ENCODE results near the gene ADAM19.

Gene ADAM19

DNA sequence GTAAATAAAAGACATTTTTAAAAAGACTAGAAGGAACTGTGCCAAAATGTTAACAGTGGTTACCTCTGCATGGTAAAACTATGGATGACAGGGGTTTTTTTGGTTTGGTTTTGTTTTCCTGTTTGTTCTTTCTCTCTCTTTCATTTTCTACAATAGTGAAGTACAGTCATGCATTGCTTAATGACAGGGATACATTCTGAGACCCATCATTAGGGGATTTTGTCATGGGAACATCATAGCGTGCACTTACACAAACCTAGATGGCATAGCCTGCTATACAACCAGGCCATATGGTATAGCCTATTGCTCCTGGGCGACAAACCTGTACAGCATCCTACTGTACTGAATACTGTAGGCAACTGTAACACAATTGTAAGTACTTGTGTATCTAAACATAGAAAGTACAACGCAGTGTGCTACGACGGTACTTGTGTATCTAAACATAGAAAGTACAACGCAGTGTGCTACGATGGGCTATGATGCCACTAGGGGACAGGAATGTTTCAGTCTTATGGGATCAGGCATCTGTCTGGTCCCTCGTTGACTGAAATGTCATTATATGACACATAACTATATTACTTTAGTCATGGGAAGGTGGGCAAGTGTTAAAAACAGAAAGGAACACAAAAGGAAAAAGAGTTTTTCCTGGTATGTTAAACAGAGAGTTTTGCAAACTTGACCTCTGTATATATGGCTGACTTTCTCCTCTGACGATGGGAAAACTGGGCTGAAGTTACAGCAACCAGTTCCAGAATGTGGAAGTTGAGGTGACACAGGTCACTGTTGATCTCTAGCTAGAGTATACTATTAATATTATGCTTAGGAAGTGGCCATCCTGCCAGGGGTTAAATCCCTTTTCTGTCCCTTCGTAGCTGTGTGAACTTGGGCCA lies 7.4 kb upstream of the ADAM19 start:
- in situ Hi-C loops (cut with MboI; ENCODE audit: low sequenced_read_pairs), result no loop called here
- no peak overlapping the region for H3K4me3 ChIP-seq
- H3K27me3 ChIP-seq (ENCODE audit: low read depth), result no peaks in the 10 kb centered on the region
- no peaks in the 10 kb centered on the region for H3K36me3 ChIP-seq (replicated peaks)
- no peak for DNase-seq (ENCODE audit: low spot score in 2 of 2)
- no peaks in the 10 kb centered on the region for H3K9me3 ChIP-seq
- H3K4me1 ChIP-seq, result no peaks in the 10 kb centered on the region

DNA sequence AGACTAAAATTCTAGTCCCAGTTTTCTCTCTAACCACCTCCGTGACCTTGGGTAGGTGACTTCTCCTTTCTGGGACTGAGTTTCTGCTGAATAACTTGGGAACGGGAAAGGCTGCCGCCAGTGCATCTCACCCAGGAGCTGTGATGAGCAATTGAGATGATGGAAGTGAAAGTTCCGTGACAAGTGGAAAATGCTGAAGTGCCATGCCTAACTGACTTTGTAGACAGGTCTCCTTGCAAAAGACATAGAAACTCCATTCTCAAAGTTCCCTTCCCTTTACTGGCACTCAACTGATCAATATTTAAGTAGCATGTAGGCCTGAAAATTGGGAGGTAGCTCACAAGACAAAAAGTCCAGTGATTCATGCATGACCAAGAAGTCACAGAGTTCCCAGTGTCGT lies 6.3 kb upstream of the ADAM19 start:
- H3K27me3 ChIP-seq (ENCODE audit: low read depth), result no peaks in the 10 kb centered on the region
- H3K4me1 ChIP-seq, result no peaks in the 10 kb centered on the region
- H3K9me3 ChIP-seq, result no peaks in the 10 kb centered on the region
- H3K36me3 ChIP-seq (replicated peaks), result no peaks in the 10 kb centered on the region
- H3K4me3 ChIP-seq, result no peak overlapping the region
- in situ Hi-C loops (cut with MboI; ENCODE audit: low sequenced_read_pairs), result no loop called here
- DNase-seq (ENCODE audit: low spot score in 2 of 2), result no peak

DNA sequence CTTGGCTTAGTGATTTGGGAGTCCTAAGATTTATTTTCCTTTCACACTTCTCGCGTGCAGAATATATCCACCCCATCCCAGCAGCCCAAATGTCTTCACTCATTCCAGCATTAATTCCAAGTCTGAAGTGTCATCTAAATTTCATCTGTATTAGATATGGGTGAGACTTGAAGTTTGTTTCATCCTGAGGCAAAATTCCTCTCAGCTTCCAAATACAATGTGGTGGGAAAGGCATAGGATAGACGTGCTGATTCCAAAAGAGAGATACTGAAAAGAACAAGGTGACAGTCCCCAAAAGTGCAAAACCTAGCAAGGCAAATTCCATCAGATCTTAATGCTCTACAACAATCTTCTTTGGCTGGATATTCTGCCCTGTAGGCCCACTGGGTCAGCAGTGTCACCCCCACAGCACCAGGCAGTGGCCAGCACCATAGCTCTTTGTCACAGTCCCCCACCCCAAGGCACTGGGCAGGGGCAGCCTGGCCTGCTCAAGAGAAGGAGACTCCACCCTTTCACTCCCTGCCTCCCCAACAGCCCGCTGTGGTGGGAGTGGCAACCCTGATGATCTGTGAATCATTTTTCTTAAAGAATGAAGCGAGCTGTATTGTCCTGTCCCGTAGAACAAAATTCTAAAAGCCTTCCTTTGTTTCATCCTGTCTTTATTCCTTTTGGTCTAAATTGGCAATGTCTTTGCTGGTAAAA lies 2.7 kb upstream of the ADAM19 start:
- Histone ChIP-seq H3K27me3 (ENCODE audit: low read depth) (no peaks in the 10 kb centered on the region), H3K4me1 (no peaks in the 10 kb centered on the region), H3K36me3 (replicated peaks) (no peaks in the 10 kb centered on the region), H3K4me3 (no peak overlapping the region), H3K9me3 (no peaks in the 10 kb centered on the region)
- DNase-seq (ENCODE audit: low spot score in 2 of 2), result no peak
- in situ Hi-C loops (cut with MboI; ENCODE audit: low sequenced_read_pairs), result no loop called here

DNA sequence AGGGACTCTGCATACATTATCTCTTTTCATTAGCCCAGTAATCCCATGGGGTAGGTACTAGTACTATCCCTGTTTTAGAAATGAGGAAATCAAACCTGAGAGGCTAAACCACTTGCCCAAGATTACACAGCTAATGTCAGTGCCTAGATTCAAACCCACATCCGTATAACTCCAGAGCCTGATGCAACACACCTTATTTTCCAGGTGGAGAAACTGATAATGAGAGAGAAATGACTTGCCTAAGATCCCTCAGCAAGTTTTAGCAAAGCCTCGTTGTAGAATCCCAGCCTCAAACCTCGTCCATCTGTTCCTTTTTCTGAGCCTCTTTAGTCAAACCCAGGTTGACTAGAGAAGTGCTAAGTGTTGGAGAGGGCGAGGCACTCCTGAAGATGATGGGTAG lies 1.1 kb upstream of the ADAM19 start:
- H3K4me1 ChIP-seq, result no peaks in the 10 kb centered on the region
- no peaks in the 10 kb centered on the region for H3K9me3 ChIP-seq
- no peaks in the 10 kb centered on the region for H3K36me3 ChIP-seq (replicated peaks)
- no peak overlapping the region for H3K4me3 ChIP-seq
- no peak for DNase-seq (ENCODE audit: low spot score in 2 of 2)
- H3K27me3 ChIP-seq (ENCODE audit: low read depth), result no peaks in the 10 kb centered on the region
- in situ Hi-C loops (cut with MboI; ENCODE audit: low sequenced_read_pairs), result no loop called here

DNA sequence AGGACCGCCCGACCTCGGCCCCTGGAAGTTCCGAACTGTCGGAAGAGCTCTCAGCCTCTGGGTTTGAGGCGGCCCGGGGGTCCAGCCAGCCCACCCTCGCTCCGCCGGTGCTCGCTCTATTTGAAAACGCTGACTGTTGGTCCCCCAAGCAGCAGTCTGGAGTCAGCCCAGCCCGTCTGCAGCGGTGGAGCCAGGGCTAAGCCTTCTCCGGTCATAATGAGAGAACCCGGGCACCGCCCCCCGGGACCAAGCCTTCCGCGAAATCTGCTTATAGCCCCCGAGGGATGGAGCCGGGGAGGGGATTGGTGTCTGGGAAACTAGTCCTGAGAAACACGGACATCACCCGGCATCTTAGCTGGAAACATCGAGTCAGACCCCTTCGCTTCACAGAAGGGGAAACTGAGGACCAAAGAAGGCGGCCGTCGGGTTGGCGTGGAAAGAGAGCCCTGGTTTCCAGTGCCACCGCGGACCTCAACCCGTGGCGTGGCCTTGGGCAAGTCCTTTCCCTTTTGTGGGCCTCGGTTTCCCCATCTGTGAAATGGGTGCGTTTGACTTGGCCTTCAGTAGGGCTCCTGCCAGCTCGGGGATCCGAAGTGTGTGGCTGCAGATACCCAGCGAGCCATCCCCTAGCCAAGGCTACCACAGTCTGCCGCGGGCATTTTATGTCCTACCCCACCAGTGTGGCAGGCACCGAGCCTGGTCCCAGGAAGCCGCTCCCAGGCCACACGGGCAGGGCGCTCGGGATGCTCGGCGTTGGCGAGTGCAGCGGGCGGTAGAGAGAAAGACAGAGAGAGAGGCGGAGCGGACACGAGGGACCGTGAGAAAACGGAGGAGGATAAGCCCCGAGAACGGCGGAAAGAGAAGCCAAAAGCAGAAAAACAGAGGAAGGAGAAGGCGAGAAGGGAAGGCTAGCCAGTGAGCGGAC lies 857 bp downstream of the ADAM19 start:
- Histone ChIP-seq H3K27me3 (ENCODE audit: low read depth) (no peaks in the 10 kb centered on the region), H3K9me3 (no peaks in the 10 kb centered on the region), H3K36me3 (replicated peaks) (no peaks in the 10 kb centered on the region), H3K4me3 (peak overlapping the region; percentile 47), H3K4me1 (no peaks in the 10 kb centered on the region)
- in situ Hi-C loops (cut with MboI; ENCODE audit: low sequenced_read_pairs), result no loop called here
- peak in 1 of 2 experiments; percentile 47 for DNase-seq (ENCODE audit: low spot score in 2 of 2)

DNA sequence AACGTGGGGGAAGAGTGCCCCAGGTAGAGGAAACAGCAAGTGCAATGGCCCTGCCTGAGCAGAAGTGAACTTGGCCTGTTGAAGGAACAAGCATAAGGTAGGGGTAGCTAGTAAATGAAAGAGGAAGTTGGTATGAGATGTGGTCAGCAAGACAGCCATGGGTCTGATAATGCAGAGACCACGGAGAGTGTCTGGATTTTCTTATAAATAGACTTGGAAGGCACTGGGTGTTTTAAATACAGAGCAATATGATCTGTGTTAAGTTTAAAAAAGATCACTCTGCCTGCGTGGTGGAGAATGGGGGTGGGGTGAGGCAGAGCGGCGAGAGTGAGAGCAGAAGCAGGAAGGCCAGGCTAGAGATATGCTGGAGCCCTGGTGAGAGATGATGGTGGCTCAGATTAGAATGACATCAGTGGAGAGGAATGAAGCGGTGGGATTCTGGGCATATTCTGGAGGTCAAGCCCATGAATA lies 4.2 kb downstream of the ADAM19 start:
- no peaks in the 10 kb centered on the region for H3K9me3 ChIP-seq
- in situ Hi-C loops (cut with MboI; ENCODE audit: low sequenced_read_pairs), result no loop called here
- no peak overlapping the region for H3K4me3 ChIP-seq
- H3K36me3 ChIP-seq (replicated peaks), result no peaks in the 10 kb centered on the region
- no peak for DNase-seq (ENCODE audit: low spot score in 2 of 2)
- no peaks in the 10 kb centered on the region for H3K4me1 ChIP-seq
- H3K27me3 ChIP-seq (ENCODE audit: low read depth), result no peaks in the 10 kb centered on the region

DNA sequence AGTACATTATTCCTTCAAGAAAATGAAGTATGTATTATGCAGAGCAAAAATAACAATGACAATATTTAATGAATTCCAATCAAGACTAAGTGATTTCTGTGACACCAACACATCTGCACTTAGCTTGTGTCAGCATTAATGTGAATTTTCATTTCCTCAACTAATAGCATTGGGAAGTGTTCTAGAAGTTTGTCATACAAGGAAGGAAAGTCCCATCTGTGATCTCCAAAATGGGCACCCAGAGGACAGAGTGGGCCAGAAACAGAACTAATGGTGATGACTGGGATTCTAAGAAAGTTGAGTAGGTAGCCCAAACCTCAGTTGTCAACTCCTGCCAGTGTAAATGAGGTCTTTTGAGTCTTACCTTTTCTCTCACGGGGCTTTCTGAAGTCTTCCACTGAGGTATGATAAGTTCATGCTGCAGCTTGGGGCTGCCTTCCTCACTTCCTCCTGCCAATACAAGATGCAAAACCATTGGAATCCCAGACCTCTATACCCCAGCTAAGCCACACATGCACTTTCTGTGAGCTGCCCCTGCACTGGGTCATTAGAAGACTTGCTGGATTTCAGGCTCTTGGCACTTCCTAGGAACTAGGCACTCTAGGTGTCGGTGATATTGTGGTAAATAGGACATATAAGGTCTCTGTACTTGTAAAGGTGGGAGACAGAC lies 4.9 kb downstream of the ADAM19 start:
- in situ Hi-C loops (cut with MboI; ENCODE audit: low sequenced_read_pairs), result no loop called here
- no peak overlapping the region for H3K4me3 ChIP-seq
- H3K4me1 ChIP-seq, result no peaks in the 10 kb centered on the region
- DNase-seq (ENCODE audit: low spot score in 2 of 2), result no peak
- H3K9me3 ChIP-seq, result no peaks in the 10 kb centered on the region
- no peaks in the 10 kb centered on the region for H3K36me3 ChIP-seq (replicated peaks)
- no peaks in the 10 kb centered on the region for H3K27me3 ChIP-seq (ENCODE audit: low read depth)

DNA sequence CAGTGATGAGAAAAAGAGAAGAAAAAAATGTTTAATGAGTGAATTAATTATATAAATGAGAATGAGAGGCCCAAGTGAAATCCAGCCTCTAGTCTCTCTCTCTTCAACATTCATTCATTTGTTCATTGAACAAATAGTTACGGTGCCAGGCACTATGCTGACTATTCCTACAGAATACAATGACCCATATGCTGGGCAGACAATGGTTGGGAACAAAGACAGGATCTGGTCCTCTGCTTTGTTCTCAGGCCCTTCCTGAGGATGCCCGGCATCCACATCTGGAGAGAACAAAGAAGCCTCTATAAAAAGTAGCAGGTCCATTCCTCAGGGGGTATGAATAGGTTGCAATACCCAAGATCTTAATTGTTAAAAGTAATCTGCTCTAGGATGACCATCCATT lies 6.9 kb downstream of the ADAM19 start:
- no peaks in the 10 kb centered on the region for H3K36me3 ChIP-seq (replicated peaks)
- in situ Hi-C loops (cut with MboI; ENCODE audit: low sequenced_read_pairs), result no loop called here
- no peaks in the 10 kb centered on the region for H3K4me1 ChIP-seq
- no peaks in the 10 kb centered on the region for H3K9me3 ChIP-seq
- no peak for DNase-seq (ENCODE audit: low spot score in 2 of 2)
- no peak overlapping the region for H3K4me3 ChIP-seq
- no peaks in the 10 kb centered on the region for H3K27me3 ChIP-seq (ENCODE audit: low read depth)

DNA sequence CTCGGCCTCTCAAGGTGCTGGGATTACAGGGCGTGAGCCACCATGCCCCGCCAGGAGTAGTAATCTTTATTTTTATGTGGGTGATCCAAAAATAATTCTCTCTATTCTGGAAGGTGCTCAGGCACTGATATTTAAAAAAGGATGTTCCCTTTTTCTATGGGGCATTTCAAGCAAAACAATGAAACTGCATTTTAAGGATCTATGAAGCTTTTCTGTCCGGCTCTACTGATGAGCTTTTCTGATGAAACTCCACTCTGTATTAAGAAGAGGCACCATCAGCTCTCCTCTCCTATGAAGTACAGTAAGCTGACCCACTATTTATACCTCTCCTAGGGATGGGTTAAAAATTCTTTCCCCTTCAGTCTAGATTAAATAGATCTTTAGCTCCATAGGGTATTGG lies 7.4 kb downstream of the ADAM19 start:
- Histone ChIP-seq H3K36me3 (replicated peaks) (no peaks in the 10 kb centered on the region), H3K4me1 (no peaks in the 10 kb centered on the region), H3K27me3 (ENCODE audit: low read depth) (no peaks in the 10 kb centered on the region), H3K9me3 (no peaks in the 10 kb centered on the region), H3K4me3 (no peak overlapping the region)
- DNase-seq (ENCODE audit: low spot score in 2 of 2), result no peak
- in situ Hi-C loops (cut with MboI; ENCODE audit: low sequenced_read_pairs), result no loop called here

DNA sequence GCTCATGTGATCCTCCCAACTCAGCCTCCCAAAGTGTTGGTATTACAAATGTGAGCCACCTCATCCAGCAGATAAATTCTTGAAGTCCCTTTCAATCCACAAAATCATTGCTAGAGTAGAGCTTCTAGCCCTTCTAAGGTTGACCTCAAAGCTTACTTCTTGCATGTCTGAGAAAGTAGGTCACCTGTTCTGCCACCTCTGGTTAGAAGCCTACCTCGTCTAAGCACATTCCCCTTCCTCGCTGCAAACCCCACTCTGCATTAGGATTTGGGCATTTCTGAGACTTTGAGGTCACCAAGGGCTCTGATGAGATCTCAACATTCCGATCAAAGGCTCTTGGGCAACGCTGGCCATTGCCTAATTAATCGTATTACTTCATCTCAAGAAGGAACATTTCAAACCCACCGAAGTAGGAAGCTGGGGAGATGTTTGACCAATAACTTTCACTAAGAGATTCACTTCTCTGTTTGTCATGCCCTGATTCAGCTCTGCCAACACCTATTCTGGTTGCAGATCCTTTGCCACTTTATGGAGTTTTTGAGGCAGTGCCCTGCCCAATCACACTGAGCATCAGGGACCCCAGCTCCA lies 8.6 kb downstream of the ADAM19 start:
- no peak for DNase-seq (ENCODE audit: low spot score in 2 of 2)
- Histone ChIP-seq H3K36me3 (replicated peaks) (no peaks in the 10 kb centered on the region), H3K27me3 (ENCODE audit: low read depth) (no peaks in the 10 kb centered on the region), H3K9me3 (no peaks in the 10 kb centered on the region), H3K4me3 (no peak overlapping the region), H3K4me1 (no peaks in the 10 kb centered on the region)
- in situ Hi-C loops (cut with MboI; ENCODE audit: low sequenced_read_pairs), result no loop called here

DNA sequence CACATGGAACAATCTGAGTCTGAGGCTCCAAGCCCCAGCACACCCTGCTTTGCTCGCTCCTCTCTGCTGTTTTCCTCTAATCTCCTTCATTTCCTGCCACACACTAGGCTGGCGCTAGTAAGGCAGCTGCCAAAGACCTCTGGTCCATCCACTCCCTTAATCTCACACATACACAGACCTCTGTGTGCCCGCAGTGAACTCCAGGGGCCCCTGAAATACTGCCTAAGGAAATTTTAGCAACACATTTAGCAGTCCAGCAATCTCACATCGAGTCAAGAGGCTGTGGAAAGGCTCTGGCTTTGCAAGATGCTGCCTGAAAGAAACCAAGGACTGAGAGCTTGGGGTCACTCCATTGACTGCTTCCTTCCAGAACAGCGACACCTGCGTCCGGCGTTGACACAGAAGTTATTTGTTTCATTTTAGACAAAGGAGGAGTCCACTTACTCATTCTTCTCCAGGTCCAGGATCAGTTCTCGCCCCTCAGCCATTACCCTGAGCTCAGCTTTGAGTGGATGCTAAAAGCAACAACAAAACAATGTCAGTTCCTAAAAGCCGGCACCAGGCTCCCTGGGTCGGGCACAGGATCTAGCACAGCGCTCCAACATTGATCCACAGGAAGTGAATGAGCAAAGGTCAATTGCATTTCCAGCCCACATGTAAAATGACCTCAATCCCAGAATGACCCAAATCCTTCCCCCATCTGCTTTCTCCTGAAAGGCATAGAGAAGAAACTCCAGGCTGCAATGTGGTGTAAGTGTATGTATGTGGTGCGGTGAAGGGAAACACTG lies 11.5 kb downstream of the ADAM19 start:
- H3K9me3 ChIP-seq, result no peaks in the 10 kb centered on the region
- in situ Hi-C loops (cut with MboI; ENCODE audit: low sequenced_read_pairs), result no loop called here
- no peak overlapping the region for H3K4me3 ChIP-seq
- no peaks in the 10 kb centered on the region for H3K4me1 ChIP-seq
- H3K27me3 ChIP-seq (ENCODE audit: low read depth), result no peaks in the 10 kb centered on the region
- no peaks in the 10 kb centered on the region for H3K36me3 ChIP-seq (replicated peaks)
- peak in 1 of 2 experiments; percentile 36 for DNase-seq (ENCODE audit: low spot score in 2 of 2)

DNA sequence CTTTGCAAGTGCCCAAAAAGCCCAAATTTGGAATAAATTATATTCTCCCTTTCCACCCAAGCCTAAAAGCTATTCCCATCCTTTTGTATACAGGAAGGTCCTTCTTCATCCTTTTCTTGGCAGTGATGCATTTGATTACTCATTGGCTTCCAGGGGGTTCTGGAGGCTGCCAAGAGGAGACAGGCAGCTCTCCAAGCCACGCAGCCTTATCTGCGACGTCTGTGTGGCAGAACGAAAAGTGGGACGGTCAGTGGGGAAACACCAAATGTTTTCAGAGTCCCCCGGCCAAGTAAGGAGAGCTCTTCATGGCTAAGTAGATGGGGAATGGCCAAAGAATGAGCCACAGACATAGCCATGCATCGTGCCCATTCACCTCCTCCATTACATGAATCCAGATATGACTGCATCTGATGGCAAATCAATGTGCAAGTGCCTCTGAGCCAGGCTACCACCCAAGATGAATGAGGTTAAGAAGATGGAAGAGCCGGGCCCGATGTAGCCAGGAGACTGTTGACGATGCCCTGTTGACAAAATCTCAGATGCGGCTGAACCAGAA lies 12.1 kb downstream of the ADAM19 start:
- Histone ChIP-seq H3K36me3 (replicated peaks) (no peaks in the 10 kb centered on the region), H3K4me1 (no peaks in the 10 kb centered on the region), H3K9me3 (no peaks in the 10 kb centered on the region), H3K4me3 (no peak overlapping the region), H3K27me3 (ENCODE audit: low read depth) (no peaks in the 10 kb centered on the region)
- no peak for DNase-seq (ENCODE audit: low spot score in 2 of 2)
- in situ Hi-C loops (cut with MboI; ENCODE audit: low sequenced_read_pairs), result no loop called here

All from HAP-1 (cell line).